HepG2 (cell line): ENCODE data around the gene EGR4. TPM values are rescaled to one million over a fixed set of nuclear protein-coding genes. Genes with fewer than 3 reads are reported as not detected.

Source experiments
- ADNP ChIP-seq: sonication (generic); formaldehyde crosslinking; IDR thresholded peaks from 2 replicates; pipeline ENCODE4 v1.4.0; 2020; ENCODE audit warnings: missing genetic modification reagents
- EEA1 ChIP-seq: sonication (generic); formaldehyde crosslinking; IDR thresholded peaks from 2 replicates; pipeline ENCODE4 v1.5.1; 2020; ENCODE audit warnings: mild to moderate bottlenecking, missing genetic modification reagents, borderline replicate concordance
- ESRRA ChIP-seq: sonication (generic); formaldehyde crosslinking; IDR thresholded peaks from 2 replicates; pipeline ENCODE4 v1.5.1; 2020; ENCODE audit warnings: mild to moderate bottlenecking, low read depth, missing genetic modification reagents
- FOSL2 ChIP-seq: sonication (generic); formaldehyde crosslinking; IDR thresholded peaks from 2 replicates; pipeline ENCODE4 v1.4.0; 2020; ENCODE audit warnings: missing genetic modification reagents
- GATA4 ChIP-seq: sonication (generic); IDR thresholded peaks from 2 replicates; pipeline ENCODE4 v1.6.1; 2016; ENCODE audit warnings: antibody characterized with exemption, low read depth, borderline replicate concordance
- HDAC1 ChIP-seq: sonication (generic); formaldehyde crosslinking; IDR thresholded peaks from 2 replicates; pipeline ENCODE4 v1.5.1; 2020; ENCODE audit warnings: mild to moderate bottlenecking, missing genetic modification reagents
- HDAC2 ChIP-seq: sonication (generic); formaldehyde crosslinking; IDR thresholded peaks from 2 replicates; pipeline ENCODE4 v1.4.0; 2020; ENCODE audit warnings: missing genetic modification reagents
- HNRNPLL ChIP-seq: fragments of 200-400 bp; formaldehyde crosslinking; IDR thresholded peaks from 2 replicates; pipeline ENCODE4 v1.6.1; 2017; ENCODE audit warnings: mild to moderate bottlenecking, low read depth, low read length; ENCODE audit not compliant: poor library complexity, severe bottlenecking
- HOXA5 ChIP-seq: sonication (generic); formaldehyde crosslinking; IDR thresholded peaks from 2 replicates; pipeline ENCODE4 v1.4.0; 2020; ENCODE audit warnings: missing genetic modification reagents
- JUN ChIP-seq: sonication (generic); formaldehyde crosslinking; IDR thresholded peaks from 2 replicates; pipeline ENCODE4 v1.4.0; 2020; ENCODE audit warnings: mild to moderate bottlenecking, missing genetic modification reagents
- MLX ChIP-seq: IDR thresholded peaks from 2 replicates; pipeline ENCODE4 v1.6.1; 2016
- MLXIP ChIP-seq: sonication (generic); formaldehyde crosslinking; IDR thresholded peaks from 2 replicates; pipeline ENCODE4 v1.9.0; 2021; ENCODE audit warnings: missing genetic modification reagents, borderline replicate concordance
- MTF2 ChIP-seq: sonication (generic); formaldehyde crosslinking; IDR thresholded peaks from 2 replicates; pipeline ENCODE4 v1.5.0; 2020; ENCODE audit warnings: missing genetic modification reagents, borderline replicate concordance
- MYNN ChIP-seq: sonication (generic); formaldehyde crosslinking; IDR thresholded peaks from 2 replicates; pipeline ENCODE4 v1.4.0; 2020; ENCODE audit warnings: mild to moderate bottlenecking, low read depth, missing genetic modification reagents
- NFKB2 ChIP-seq: sonication (generic); formaldehyde crosslinking; IDR thresholded peaks from 2 replicates; pipeline ENCODE4 v1.4.0; 2020; ENCODE audit warnings: missing genetic modification reagents, borderline replicate concordance
- RARA ChIP-seq: IDR thresholded peaks from 2 replicates; pipeline ENCODE4 v1.6.1; 2016; ENCODE audit warnings: missing genetic modification reagents, missing compliant biosample characterization
- RFX1 ChIP-seq: fragments of 450-650 bp; IDR thresholded peaks from 2 replicates; pipeline ENCODE4 v1.6.1; 2017
- SNAPC4 ChIP-seq: sonication (generic); formaldehyde crosslinking; IDR thresholded peaks from 2 replicates; pipeline ENCODE4 v1.4.0; 2020; ENCODE audit warnings: mild to moderate bottlenecking, missing genetic modification reagents
- ZFAT ChIP-seq: sonication (generic); formaldehyde crosslinking; conservative IDR thresholded peaks from 2 replicates; pipeline ENCODE4 v1.8.1; 2023; ENCODE audit warnings: missing genetic modification reagents, inconsistent platforms
- ZNF33B ChIP-seq: sonication (generic); formaldehyde crosslinking; IDR thresholded peaks from 2 replicates; pipeline ENCODE4 v1.5.1; 2020; ENCODE audit warnings: mild to moderate bottlenecking, missing genetic modification reagents
- ZNF431 ChIP-seq: sonication (generic); formaldehyde crosslinking; IDR thresholded peaks from 2 replicates; pipeline ENCODE4 v1.9.0; 2022; ENCODE audit warnings: missing genetic modification reagents, low read depth, mild to moderate bottlenecking, borderline replicate concordance
- ZNF558 ChIP-seq: sonication (generic); formaldehyde crosslinking; IDR thresholded peaks from 2 replicates; pipeline ENCODE4 v1.9.0; 2022; ENCODE audit warnings: mild to moderate bottlenecking, missing genetic modification reagents, borderline replicate concordance
- ZNF773 ChIP-seq: sonication (generic); formaldehyde crosslinking; IDR thresholded peaks from 2 replicates; pipeline ENCODE4 v1.4.0; 2020; ENCODE audit warnings: missing genetic modification reagents, borderline replicate concordance
- polyA plus RNA-seq, 8 experiments: library from polyadenylated mRNA; depleted of rRNA in 3 of 8; stranded (reverse) in 7 of 8; unstranded in 1 of 8; fragments of >200 nt; fragmentation: Illumina TruSeq in 4 of 8; extraction: Trizol in 4 of 8; gene quantifications; 2 replicates each; pipeline versions ENCODE4 v1.2.1 to v1.2.3, GENCODE V29; 2011 to 2016; ENCODE audit warnings: low read depth in 4 of 8, missing spikeins in 1 of 8, mixed read lengths in 1 of 8; ENCODE audit not compliant: insufficient read depth in 1 of 8
- total RNA-seq, 5 experiments: library from RNA; depleted of rRNA; stranded (reverse); fragments of >200 nt; fragmentation: Illumina TruSeq; extraction: Trizol; gene quantifications; 2 replicates each; pipeline ENCODE4 v1.2.3, GENCODE V29; 2016; ENCODE audit warnings: low read depth in 1 of 5

Gene EGR4
- total and polyA plus RNA-seq, 2 of the 13 experiments (the other 11 are each of a cell fraction or from before 2014, with no cell fraction given): not detected

- peak; percentile 54; the same call in 1 of the 2 replicates for TF ChIP-seq MLX (CRISPR knock-in tag)
- 0 out of 2 replicates have a peak, but pooled peaks have one; percentile 25 for TF ChIP-seq ESRRA (CRISPR knock-in tag)
- TF ChIP-seq RARA (CRISPR knock-in tag): peak; percentile 57
- no peak for TF ChIP-seq ZFAT (CRISPR knock-in tag)
- no peak for TF ChIP-seq MTF2
- TF ChIP-seq ADNP (CRISPR knock-in tag): no peak
- TF ChIP-seq ZNF558 (CRISPR knock-in tag): peak; percentile 80; the same call in 1 of the 2 replicates
- peak; percentile 85; the same call in 1 of the 2 replicates for TF ChIP-seq ZNF33B (CRISPR knock-in tag)
- peak; percentile 95 for TF ChIP-seq NFKB2 (CRISPR knock-in tag)
- 0 out of 2 replicates have a peak, but pooled peaks have one; percentile 84 for TF ChIP-seq ZNF773
- TF ChIP-seq JUN: no peak
- TF ChIP-seq HNRNPLL: peak; percentile 37
- TF ChIP-seq MLXIP (CRISPR knock-in tag): peak; percentile 90; the same call in 1 of the 2 replicates
- no peak for TF ChIP-seq RFX1
- peak; percentile 41; the same call in 1 of the 2 replicates for TF ChIP-seq FOSL2 (CRISPR knock-in tag)
- TF ChIP-seq HOXA5 (CRISPR knock-in tag): peak; percentile 95
- TF ChIP-seq GATA4: no peak
- TF ChIP-seq SNAPC4: peak; percentile 76; the same call in 1 of the 2 replicates
- peak; percentile 38; the same call in 1 of the 2 replicates for TF ChIP-seq EEA1
- TF ChIP-seq MYNN (CRISPR knock-in tag): peak; percentile 61; the same call in 1 of the 2 replicates
- TF ChIP-seq HDAC1 (CRISPR knock-in tag): peak; percentile 21; the same call in 1 of the 2 replicates
- TF ChIP-seq ZNF431 (CRISPR knock-in tag): peak; percentile 85; the same call in 1 of the 2 replicates
- TF ChIP-seq HDAC2: peak; percentile 85
Measured at GRCh38 chr2:73291093-73291460, 2.3 kb downstream of the EGR4 start (continued).
